ENCODE data around the gene ZGRF1.
"Not testable (repeated sequence)": the region's sequence is repeated elsewhere in the genome, so short reads cannot be mapped to it uniquely, and the experiment has no call there.

The ZGRF1 gene

DNA sequence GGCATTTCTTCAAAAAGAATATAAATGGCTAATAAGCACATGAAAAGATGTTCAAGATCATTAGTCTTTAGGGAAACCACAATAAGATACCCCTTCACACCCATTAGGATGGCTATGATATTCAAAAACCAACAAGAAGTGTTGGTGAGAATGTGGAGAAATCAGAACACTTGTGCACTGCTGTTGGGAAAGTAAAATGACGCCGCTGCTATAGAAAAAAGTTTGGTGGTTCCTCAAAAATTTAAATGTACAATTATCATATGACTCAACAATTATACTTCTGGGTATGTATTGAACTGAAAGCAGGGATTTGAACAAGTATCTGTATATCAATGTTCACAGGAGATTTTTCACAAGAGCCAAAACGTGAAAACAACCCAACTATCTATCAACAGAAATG, 91.4 kb downstream of the ZGRF1 start:
- Mint-ChIP-seq H3K4me3 (no peak overlapping the region), H3K27ac (no peak overlapping the region), H3K36me3 (ENCODE audit: low read depth) (peaks cover 12% of the 10 kb centered on the region), H3K27me3 (no peaks in the 10 kb centered on the region), H3K9me3 (no peaks in the 10 kb centered on the region), H3K4me1 (ENCODE audit: low read depth) (no peaks in the 10 kb centered on the region)

DNA sequence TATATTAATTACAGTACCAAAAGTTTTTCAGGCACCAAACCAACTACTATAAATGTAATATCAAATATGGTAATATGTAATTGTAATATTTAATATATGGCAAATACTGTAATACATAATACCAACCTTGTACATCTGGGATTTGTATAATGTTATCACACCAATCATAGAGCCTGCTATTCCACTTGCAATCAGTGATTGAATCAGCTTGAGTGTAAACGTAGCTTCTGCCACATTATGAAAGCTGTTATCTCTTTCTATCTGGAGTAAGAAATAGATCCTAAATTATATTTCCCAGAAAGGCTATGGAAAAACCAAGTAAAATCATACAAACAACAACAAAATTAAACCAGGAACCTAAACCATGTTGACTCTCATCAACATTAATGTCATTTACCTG, 96.0 kb downstream of the ZGRF1 start:
- no peaks in the 10 kb centered on the region for H3K27me3 Mint-ChIP-seq
- H3K4me1 Mint-ChIP-seq (ENCODE audit: low read depth), result no peaks in the 10 kb centered on the region
- no peak overlapping the region for H3K27ac Mint-ChIP-seq
- H3K9me3 Mint-ChIP-seq, result no peaks in the 10 kb centered on the region
- H3K36me3 Mint-ChIP-seq (ENCODE audit: low read depth), result peaks cover 18% of the 10 kb centered on the region
- H3K4me3 Mint-ChIP-seq, result no peak overlapping the region

DNA sequence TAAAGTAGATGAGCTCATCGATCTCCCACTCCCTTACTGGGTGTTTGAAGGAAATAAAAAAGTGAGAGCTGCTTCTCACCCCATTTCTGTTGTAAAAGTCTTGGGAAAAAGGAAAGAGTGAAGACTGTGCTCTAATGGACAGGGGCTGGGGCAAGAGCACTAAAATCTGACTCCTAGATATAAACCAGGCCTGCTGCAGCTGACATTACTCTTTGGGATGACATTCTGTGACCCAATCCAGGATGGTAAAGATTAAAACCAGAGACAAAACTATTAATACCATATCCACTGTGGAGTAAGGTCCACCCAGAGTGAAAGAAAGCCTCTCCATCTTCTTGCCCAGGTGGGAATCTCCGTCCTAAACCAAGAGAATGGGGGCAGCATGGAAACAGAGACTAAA, 100.6 kb downstream of the ZGRF1 start:
- Mint-ChIP-seq H3K4me1 (ENCODE audit: low read depth) (no peaks in the 10 kb centered on the region), H3K9me3 (no peaks in the 10 kb centered on the region)

DNA sequence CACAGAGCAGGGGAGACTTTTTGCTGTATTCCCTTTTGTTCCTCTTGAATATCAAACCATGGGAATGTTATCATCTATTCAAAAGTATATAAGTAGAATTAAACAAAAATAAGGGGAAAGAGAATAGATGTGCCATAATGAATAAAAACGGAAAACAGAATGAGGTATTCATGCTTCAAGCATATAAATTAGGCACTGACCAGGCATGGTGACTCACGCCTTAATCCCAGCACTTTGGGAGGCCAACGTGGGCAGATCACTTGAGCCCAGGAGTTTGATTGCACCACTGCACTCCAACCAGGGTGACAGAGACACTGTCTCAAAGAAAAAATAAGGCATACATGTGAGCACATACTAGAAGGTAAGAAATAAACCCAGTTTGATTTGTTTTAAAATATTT, 104.4 kb downstream of the ZGRF1 start:
- Mint-ChIP-seq H3K4me1 (ENCODE audit: low read depth) (no peaks in the 10 kb centered on the region), H3K4me3 (no peak overlapping the region)

More for the DNA sequence above, 100.6 kb downstream of the ZGRF1 start:
- no peak overlapping the region for H3K4me3 Mint-ChIP-seq
- H3K36me3 Mint-ChIP-seq (ENCODE audit: low read depth), result peaks cover 6% of the 10 kb centered on the region
- H3K27ac Mint-ChIP-seq, result no peak overlapping the region
- H3K27me3 Mint-ChIP-seq, result peaks cover 5% of the 10 kb centered on the region

DNA sequence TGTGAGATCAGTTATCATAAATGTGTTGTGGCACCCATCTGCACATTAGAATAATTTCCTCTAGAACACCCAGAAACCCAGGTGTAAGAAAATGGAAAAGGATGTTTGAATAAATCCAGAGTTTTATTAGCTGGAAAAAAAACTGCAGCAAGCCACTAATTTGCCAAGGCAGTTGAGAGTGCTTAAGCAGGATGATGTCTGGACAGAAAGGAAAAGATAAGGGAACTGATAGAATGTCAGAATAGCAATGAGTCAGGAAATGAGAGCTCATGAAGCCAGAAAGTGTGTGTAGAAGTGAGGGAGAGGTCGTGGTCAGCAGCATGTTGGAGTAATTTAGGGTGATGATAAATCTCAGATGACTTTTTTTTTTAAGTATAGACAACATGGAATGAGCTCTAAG, 105.6 kb downstream of the ZGRF1 start:
- Mint-ChIP-seq H3K4me3 (no peak overlapping the region), H3K27me3 (peaks cover 17% of the 10 kb centered on the region), H3K27ac (no peak overlapping the region), H3K36me3 (ENCODE audit: low read depth) (no peaks in the 10 kb centered on the region), H3K4me1 (ENCODE audit: low read depth) (no peaks in the 10 kb centered on the region), H3K9me3 (no peaks in the 10 kb centered on the region)

More for the DNA sequence above, 104.4 kb downstream of the ZGRF1 start:
- no peaks in the 10 kb centered on the region for H3K9me3 Mint-ChIP-seq
- no peaks in the 10 kb centered on the region for H3K36me3 Mint-ChIP-seq (ENCODE audit: low read depth)
- no peak overlapping the region for H3K27ac Mint-ChIP-seq
- H3K27me3 Mint-ChIP-seq, result peaks cover 9% of the 10 kb centered on the region

DNA sequence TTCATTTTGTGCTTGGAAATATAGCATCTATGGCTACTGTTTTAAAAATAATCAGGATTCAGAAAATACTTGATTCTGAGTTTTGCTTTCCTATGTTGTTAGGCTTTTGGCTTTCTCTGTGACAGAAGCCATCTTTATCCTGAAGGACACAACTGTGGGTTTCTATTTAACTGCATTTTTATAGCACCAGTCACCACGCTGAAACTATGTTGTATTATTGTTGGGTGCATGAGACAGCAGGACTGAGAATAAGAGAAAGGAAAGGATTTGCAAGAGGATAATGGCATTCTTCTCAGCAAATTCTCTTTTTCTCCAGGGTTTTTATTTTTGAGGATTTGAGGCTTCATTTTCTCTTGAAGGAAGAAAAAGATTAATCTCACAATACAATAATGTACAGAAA, 110.6 kb downstream of the ZGRF1 start:
- Mint-ChIP-seq H3K4me1 (ENCODE audit: low read depth) (peaks cover 21% of the 10 kb centered on the region), H3K36me3 (ENCODE audit: low read depth) (no peaks in the 10 kb centered on the region), H3K27me3 (peaks cover 57% of the 10 kb centered on the region), H3K9me3 (no peaks in the 10 kb centered on the region), H3K4me3 (no peak overlapping the region), H3K27ac (no peak overlapping the region)

DNA sequence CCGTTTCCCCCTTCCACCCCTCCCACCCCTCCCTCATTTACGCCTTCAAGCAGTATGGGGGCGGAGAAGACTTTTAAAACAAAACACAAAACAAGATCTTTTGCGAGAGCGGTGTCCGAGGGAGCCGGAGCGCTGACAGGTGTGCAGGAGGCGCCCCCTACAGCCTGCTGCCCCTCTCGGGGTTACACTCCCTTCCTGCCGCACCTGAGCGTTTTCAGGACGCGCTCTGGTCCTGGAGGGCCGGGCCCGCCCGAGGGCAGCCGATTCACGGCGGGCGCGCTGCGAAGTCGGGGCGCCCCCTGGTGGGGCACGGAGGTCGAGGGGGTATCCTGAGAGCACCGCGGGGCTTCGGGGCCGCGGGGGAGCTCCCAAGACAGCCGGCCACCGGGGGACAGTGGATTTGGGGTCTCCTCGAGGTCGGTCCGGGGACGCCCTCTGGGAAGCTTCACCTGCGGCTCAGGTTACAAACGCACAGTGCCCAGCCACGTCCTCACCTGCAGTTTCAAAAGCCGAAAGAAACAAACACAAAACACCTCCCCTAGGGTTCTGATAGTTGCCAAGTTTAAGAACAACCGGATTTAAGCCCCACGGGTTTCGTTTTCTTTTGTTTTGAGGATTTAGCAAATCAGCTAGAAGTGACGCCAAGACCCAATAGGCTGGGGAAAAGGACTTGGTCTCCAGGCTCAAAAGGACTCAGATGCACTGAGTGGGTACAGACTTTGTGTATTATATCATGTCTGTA, 112.8 kb downstream of the ZGRF1 start:
- no peak overlapping the region for H3K27ac Mint-ChIP-seq
- peaks cover 76% of the 10 kb centered on the region for H3K27me3 Mint-ChIP-seq
- peaks cover 30% of the 10 kb centered on the region for H3K4me1 Mint-ChIP-seq (ENCODE audit: low read depth)
- H3K36me3 Mint-ChIP-seq (ENCODE audit: low read depth), result no peaks in the 10 kb centered on the region
- peak overlapping the region; percentile 80 for H3K4me3 Mint-ChIP-seq
- H3K9me3 Mint-ChIP-seq, result no peaks in the 10 kb centered on the region

DNA sequence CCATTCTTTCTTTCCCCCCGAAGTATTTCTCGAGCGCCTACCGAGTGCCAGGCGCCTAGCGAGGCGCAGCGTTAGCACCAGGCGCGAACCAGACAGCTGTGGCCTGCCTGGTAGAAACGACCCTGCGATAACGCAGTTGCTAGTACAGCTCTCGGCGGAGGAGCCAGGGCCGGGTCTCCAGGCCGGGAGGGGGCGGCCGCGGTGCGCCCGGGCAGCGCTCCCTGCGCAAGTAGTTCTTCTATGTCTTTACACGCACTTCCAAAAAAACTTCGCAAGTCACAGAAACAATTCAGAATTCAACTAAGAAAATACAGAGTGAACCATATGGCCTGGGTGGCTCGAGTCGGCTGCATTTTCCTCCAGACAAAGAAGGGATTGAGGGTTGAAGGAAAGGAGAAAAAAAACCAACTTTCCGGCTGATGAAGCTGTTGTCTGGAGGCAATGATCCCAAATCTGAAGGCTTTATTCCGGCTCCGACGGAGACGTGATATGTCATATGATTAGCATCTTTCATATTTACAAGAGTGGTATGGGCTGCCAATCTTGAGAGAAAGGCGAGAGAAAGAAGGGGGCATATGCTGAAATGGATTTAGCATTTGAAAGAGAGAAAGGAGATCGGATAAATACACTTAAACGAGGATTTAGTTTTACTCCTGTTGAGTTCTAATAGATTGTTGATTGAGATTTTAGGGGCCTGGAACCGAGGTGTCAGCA, 113.5 kb downstream of the ZGRF1 start:
- Mint-ChIP-seq H3K36me3 (ENCODE audit: low read depth) (no peaks in the 10 kb centered on the region), H3K9me3 (no peaks in the 10 kb centered on the region), H3K4me1 (ENCODE audit: low read depth) (peaks cover 31% of the 10 kb centered on the region), H3K27me3 (peaks cover 83% of the 10 kb centered on the region), H3K27ac (no peak overlapping the region), H3K4me3 (peak overlapping the region; percentile 80)

DNA sequence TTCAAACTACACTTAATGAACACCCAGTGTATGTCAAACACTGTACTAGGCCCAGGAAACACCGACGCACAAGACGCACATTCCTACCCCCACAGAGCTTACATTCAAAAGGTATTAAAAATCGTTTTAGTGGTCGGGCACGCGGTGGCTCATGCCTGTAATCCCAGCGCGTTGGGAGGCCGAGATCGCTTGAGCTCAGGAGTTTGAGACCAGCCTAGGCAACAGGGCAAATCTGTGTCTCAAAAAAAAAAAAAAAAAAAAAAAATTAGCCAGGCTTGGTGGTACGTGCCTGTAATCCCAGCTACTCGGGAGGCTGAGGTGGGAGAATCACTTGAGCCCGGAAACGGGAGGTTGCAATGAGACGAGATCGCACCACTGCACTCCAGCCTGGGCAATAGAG, 114.3 kb downstream of the ZGRF1 start:
- not testable (repeated sequence) for H3K36me3 Mint-ChIP-seq (ENCODE audit: low read depth); H3K27ac Mint-ChIP-seq; H3K9me3 Mint-ChIP-seq
- peak overlapping the region; percentile 80 for H3K4me3 Mint-ChIP-seq
- peaks cover 39% of the 10 kb centered on the region for H3K4me1 Mint-ChIP-seq (ENCODE audit: low read depth)
- peaks cover 90% of the 10 kb centered on the region for H3K27me3 Mint-ChIP-seq

DNA sequence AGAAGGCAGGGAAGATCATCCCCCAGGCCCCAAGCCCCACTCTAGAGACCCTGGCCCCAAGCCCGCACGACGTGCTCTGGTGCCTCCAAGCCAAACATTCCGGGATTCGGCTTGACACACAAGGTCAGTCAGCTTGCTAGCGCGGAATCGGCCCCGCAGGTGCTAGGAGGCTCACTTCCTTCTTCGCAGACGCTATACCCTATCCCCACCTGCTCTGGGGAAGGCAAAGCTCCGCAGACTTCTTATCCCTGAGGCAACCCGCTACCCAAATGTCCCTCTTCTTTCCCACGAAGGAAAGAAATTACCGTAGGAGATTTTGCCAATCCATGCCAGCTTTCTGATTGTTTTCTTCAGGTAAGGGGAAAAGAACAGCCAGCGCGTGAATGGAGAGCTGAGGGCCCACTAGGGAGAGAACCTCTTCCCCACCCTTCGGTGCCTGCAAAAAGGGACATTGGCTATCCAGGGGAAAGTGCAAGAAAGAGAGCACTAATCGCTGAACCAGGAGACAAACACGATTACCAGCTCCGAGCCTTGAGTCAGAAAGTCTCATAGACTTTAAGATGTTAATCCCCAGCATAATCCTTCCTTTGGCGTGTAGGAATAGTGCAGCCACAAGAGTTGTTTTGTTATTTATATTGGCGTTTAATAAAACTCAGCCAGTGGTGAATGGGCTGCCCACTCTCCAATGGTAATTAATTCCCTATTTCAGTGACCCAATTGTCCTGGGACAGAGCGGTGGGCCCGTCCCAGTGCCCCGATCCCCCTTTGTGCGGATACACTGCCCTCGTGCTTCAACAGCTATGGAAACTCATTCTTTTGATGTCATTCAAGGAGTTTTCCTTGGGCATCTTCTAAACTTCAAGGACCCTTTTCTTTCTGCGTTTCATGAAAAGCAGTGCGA, 115.3 kb downstream of the ZGRF1 start:
- Mint-ChIP-seq H3K4me3 (no peak overlapping the region), H3K9me3 (no peaks in the 10 kb centered on the region), H3K4me1 (ENCODE audit: low read depth) (peaks cover 48% of the 10 kb centered on the region), H3K36me3 (ENCODE audit: low read depth) (no peaks in the 10 kb centered on the region), H3K27ac (peak overlapping the region; percentile 26), H3K27me3 (peaks cover 92% of the 10 kb centered on the region)

DNA sequence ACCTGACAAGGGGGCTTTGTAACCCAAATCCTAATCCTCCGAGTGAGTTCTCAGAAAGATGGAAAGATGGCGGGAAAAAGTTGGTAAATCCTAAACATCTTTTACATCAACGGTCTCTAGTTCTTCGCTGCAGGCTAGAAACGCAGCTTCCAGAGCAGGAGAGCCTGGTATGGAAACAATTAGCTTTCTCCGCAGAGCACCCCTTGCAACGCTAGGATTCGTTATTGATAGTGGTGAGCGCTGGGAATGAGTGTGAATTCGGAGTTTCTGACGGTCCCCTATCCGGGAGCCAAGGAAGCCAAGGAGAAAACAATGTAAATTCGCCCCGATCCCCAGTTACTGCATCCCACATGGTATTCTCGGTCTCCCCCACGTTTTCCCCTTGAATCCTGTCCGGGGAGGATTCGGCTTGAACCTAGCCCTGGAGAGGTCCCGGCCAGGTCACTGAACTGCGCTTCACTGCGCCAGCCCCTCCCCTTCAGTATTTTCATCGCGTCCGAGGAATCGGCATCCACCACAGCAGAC, 116.0 kb downstream of the ZGRF1 start:
- H3K4me3 Mint-ChIP-seq, result no peak overlapping the region
- H3K36me3 Mint-ChIP-seq (ENCODE audit: low read depth), result no peaks in the 10 kb centered on the region
- peak overlapping the region; percentile 26 for H3K27ac Mint-ChIP-seq
- peaks cover 92% of the 10 kb centered on the region for H3K27me3 Mint-ChIP-seq
- no peaks in the 10 kb centered on the region for H3K9me3 Mint-ChIP-seq
- peaks cover 54% of the 10 kb centered on the region for H3K4me1 Mint-ChIP-seq (ENCODE audit: low read depth)

DNA sequence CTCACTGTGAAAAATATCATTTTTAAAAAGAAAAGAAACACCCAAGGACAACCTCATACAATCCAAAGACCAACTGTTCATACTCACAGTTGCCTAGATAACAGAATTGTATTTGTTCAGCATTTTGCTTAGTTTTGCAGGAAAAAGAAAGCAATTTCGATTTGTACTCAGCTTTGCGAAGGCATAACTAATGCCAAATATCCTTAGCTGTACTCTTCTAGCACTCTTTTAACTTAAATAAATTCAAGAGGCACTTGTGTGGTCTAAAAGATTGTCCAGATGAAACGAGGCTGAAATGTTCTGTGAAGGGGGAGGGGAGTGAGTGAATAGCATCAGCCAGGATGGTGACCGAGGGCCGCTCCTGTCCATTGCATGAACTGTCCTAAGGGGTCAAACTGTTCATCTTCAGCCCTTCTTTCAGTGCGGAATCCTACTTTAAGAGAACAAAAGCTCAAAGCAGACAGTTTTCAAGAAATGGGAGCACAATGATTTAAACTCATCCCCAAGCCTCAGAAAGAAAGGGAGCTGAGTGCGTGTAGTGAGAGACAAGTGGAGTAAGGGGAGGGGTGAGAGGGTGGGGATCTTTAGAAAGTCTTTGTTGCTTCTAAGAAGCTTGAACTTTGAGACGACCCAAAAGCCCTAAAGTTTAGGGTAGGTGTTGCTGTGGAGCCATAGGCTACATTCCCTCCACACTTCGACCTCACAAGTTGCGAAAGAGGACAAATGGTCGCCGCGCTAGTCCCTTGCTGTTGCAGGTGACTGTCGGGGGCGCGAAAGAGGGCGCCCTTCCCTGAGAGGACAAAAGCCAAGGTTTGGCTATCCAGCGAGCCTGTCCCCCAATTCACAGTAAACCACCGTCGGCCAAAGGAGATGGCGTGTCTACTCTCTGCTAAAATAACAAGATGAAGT, 116.8 kb downstream of the ZGRF1 start:
- H3K4me3 Mint-ChIP-seq, result peak overlapping the region; percentile 38
- no peaks in the 10 kb centered on the region for H3K36me3 Mint-ChIP-seq (ENCODE audit: low read depth)
- H3K4me1 Mint-ChIP-seq (ENCODE audit: low read depth), result peaks cover 60% of the 10 kb centered on the region
- no peak overlapping the region for H3K27ac Mint-ChIP-seq
- peaks cover 91% of the 10 kb centered on the region for H3K27me3 Mint-ChIP-seq
- no peaks in the 10 kb centered on the region for H3K9me3 Mint-ChIP-seq

DNA sequence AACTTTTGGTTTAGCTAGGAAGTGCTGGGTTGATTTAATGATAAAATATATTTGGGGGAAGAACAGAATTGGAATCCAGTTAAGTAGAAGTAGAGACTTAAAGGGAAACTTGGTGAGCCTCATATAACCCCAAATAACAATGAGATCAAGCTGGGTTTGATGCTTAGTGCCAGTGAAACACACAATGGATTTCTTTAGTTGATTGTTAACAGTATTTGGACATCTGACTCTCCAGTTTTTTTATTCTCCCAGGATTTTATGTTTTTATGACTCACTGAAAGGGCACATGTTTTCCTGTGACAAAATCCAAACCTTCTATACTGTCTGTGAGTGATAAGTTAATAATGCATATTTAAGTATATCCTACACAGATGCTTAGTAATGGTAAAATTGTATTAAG, 118.0 kb downstream of the ZGRF1 start:
- Mint-ChIP-seq H3K9me3 (no peaks in the 10 kb centered on the region), H3K4me3 (no peak overlapping the region), H3K36me3 (ENCODE audit: low read depth) (no peaks in the 10 kb centered on the region), H3K27ac (no peak overlapping the region), H3K27me3 (peaks cover 95% of the 10 kb centered on the region), H3K4me1 (ENCODE audit: low read depth) (peaks cover 70% of the 10 kb centered on the region)

DNA sequence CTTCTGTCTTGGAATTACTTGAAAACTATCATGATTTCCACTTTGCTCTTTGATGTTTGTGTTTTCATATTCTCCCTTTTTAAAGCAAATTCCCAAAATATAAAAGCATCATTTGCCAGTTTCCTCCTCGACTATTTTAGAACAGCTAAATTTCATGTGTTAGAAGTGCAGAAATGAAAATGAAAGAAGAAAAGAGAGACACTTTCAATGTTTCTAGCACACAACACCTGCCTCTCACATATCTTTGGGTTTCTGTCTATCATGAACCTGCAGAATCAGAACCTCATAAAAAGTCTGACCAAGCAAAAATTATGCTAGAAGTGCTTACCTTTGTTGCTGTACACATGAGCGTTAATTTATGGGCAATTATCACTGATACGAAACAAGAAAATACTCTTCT, 118.8 kb downstream of the ZGRF1 start:
- no peak overlapping the region for H3K27ac Mint-ChIP-seq
- peak overlapping the region; percentile 79 for H3K4me3 Mint-ChIP-seq
- peaks cover 63% of the 10 kb centered on the region for H3K4me1 Mint-ChIP-seq (ENCODE audit: low read depth)
- H3K36me3 Mint-ChIP-seq (ENCODE audit: low read depth), result no peaks in the 10 kb centered on the region
- H3K9me3 Mint-ChIP-seq, result no peaks in the 10 kb centered on the region
- H3K27me3 Mint-ChIP-seq, result peaks cover 94% of the 10 kb centered on the region
